Head of caudate nucleus (tissue), 42 donors: ENCODE measurements around the gene PPP3CB.
"Not testable (repeated sequence)": the region's sequence is repeated elsewhere in the genome, so short reads cannot be mapped to it uniquely, and the experiment has no call there.

ENCODE experiments used
- DNase-seq, 42 donors: peaks; one replicate each; pipeline versions ENCODE4 v3.0.0 to v3.0.0-alpha.2; 2020 to 2021; ENCODE audit warnings: mixed read lengths in 7 of 42
- intact Hi-C: fragments of 100-400 bp; cut with DNase I; formaldehyde crosslinking; loops from one replicate; pipeline ENCODE4 v1.15.0; 2022

Gene PPP3CB

DNA sequence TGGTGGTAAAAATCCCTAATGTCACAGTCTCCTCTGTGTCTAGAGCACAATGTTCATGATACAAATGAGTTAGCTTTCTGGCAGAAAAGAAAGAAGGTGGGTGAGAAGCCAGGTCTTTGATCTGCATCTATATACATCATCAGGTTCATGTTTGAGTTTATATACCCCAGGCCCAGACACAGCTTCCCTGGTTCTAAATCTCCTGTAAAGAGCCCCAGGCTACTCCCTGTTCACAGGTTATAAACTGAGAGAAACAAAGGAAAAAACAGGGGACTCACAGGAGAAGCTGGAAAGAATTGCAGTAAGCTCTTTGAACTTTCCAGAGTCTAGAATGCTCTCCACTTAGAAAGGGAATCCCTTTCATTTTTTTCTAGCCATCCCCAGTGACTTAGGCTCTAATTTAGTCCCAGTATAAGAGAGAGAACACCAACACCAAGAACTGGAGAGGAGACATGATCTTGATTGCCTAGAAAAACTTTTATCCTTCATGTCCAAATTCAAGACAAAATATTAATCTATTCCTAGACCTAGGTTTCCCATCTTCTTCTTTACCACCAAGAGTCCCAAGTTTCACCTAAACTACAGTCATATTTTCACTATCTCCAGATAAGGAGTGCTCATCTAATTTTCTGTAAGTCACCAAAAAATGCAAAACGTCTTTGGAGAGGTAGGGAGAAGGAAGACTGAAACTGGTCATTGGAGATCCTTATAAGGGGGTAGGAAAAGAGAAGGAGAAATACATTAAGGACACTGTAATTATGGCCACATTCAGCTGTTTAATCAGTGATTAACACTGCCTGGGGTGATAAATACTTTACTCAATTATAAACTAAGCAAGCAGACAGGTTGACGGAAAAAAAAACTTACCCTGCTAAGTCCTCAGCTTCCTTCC lies 62.9 kb downstream of the PPP3CB start:
- DNase-seq = no peak
- intact Hi-C loops = no loop called here

DNA sequence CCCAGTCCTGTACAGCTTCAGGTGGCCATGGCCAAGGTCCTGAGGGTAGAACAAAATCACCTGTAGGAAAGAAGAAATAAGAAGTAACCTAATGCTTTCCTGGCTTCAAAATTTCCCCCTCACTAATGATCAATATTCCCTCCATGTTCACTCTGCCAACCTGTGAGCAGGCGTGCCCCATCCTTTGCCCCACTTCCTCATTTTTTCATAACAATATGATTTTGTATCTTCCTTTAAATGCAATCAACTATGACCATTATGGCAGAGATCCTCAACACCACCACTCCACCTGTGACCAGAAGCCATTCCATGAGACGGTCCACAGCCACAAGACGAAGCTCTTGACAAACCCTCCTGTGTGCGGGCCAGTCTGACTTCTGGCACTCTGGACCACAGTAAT lies 69.5 kb downstream of the PPP3CB start:
- intact Hi-C loops = no loop called here

GRCh38 chr10:73424478-73424877 lies 71.3 kb downstream of the PPP3CB start:
- no peak for DNase-seq
- intact Hi-C loops = no loop called here

More for the DNA sequence above, 69.5 kb downstream of the PPP3CB start:
- DNase-seq = no peak

DNA sequence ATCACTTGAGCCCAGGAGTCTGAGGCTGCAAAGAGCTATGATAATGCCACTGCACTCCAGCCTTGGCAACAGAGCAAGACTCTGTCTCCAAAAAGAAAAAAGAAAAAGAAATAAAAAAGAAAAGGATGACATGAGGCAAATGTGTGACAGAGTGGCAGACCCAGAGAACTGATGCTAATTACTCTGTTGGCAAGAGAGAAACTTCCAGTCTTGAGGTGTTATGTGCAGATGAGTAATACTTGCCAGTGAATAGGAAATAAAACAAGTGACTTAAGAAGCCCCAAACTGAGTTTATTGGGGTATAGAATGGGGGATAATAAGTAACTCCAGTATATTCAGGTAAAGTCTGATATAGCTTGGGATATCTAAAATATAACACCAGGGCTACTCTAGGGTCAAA lies 72.5 kb downstream of the PPP3CB start:
- DNase-seq = no peak
- intact Hi-C loops = no loop called here

DNA sequence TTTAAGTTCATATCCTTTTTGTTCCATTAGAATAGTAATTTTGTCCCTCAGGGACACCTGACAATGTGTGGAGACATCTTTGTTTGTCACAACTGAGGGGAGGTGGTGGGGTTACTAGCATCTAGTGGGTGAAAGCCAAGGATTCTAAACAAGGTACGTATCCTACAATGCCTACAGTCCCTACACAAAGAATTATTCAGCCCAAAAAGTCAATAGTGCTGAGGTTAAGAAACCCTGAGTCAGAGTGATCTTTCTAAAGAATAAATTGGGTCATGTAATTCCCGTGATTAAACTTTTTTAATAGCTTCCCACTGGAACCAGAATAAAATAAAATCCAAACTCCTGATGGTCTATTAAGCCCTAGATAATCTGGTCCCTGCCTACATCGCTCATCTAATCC lies 79.3 kb downstream of the PPP3CB start:
- no peak for DNase-seq

DNA sequence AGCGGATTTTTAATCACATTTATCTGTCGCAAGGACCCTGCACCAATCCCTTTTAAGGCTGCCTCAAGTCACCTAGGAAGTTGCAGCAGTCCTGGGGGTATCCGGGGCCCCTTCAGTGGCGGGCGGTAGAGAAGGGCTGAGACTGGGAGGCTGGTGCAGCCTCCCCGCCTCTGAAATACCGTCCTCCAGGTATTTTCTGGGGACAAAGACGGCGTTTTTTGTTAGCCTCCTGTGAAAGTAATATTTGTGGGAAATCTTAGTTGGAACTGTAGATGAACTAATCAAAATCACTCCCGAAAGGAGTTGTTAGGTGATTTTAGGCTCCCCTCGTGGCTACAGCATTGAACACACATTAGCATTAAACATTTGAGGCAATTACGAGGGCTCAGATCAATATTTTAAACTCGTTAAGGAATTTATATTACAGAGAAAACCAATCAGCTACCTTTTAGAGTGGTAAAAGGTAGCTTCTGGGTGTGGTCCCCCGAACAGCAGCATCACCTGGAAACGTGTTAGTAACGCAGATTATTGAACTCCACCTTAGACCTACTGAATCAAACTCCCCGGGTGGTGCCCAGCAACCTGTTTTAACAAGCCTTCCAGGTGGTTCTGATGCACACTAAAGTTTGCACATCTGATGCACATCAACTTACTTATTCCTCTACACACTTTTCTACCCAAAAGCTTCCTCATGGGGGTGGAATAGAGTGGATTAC lies 81.4 kb downstream of the PPP3CB start:
- DNase-seq = peak in 1 of 42 donors; percentile 2
- intact Hi-C loops = no loop called here

More for the DNA sequence above, 79.3 kb downstream of the PPP3CB start:
- intact Hi-C loops = no loop called here

- intact Hi-C loops = no loop called here
- peak; percentile 86 to 97 (median 95) for DNase-seq
These were observed 82.1 kb downstream of the PPP3CB start, which contains the start of gene ANXA7 for GRCh38 chr10:73413528-73414229. ANXA7 (minus strand) TSS chr10:73414058; CDS start chr10:73400856, 13,202 bp downstream.

DNA sequence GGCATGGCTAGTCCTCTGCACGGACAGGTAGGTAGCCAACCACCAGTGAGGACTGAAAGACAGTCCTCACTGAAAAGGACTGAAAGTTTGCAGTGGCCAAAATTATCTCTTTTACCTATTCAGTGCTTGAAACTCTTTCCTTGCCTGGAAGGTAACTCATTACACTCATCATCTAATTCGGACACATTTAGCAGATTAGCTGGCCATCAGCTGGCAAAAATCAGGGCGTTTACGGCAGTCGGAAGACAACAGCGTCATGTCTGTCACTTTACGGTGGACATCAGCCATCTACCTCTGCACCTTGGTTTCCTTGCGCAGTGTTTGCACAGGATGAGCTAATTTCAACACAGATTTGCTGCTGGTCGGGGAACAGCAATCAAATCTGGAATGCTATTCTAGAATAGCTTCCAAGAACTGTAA lies 82.7 kb downstream of the PPP3CB start:
- peak in 12 of 42 donors; percentile 4 to 45 (median 19) for DNase-seq

DNA sequence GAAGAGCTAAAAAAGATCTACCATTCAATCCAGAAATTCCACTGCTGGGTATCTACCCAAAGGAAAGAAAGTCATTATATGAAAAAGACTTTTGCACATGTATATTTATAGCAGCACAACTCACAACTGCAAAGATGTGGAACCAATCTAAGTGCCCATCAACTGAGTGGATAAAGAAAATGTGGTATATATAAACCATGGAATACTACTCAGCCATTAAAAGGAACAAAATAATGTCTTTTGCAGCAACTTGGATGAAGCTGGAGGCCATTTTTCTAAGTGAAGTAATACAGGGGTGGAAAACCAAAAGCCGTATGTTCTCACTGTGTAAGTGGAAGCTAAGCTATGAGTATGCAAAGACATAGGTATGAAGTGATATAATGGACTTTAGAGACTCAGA lies 84.9 kb downstream of the PPP3CB start:
- DNase-seq = no peak
- intact Hi-C loops = no loop called here

More for the DNA sequence above, 82.7 kb downstream of the PPP3CB start:
- intact Hi-C loops = no loop called here

GRCh38 chr10:73408978-73409521 lies 86.8 kb downstream of the PPP3CB start:
- intact Hi-C loops = no loop called here

DNA sequence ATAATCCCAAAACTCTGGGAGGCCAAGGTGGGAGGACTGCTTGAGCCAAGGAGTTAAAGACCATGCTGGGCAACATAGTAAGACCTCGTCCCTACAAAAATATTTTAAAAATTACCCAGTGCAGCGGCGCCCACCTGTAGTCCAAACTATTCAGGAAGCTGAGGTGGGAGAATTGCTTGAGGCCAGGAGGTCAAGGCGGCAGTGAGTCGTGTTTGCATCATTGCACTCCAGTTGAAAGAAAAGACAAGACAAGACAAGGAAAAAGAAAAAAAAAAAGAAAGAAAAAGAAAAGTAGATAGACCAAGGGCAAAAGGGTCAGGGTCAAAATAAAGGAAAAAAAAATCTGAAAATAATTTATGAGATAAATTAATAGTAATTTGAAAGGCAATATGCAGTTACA lies 87.8 kb downstream of the PPP3CB start:
- DNase-seq = no peak
- intact Hi-C loops = no loop called here

More at GRCh38 chr10:73408978-73409521, 86.8 kb downstream of the PPP3CB start:
- DNase-seq = no peak

GRCh38 chr10:73407495-73407894 lies 88.3 kb downstream of the PPP3CB start:
- DNase-seq = no peak
- intact Hi-C loops = no loop called here

DNA sequence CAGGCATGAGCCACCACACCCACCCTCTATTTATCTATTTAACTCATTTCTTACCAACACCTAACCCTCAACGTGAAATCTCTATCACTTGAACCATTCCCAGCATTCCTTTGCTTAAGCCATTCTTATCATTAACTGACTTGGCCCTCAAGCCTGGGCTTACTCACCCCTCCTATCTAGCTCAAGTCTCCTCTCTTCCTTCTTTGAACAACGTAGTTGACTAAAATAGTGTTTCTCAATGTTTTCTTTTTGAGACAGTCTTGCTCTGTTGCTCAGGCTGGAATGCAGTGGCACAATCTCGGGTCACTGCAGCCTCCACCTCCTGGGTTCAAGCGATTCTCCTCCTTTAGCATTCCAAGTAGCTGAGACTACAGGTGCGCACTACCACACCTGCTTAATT lies 89.0 kb downstream of the PPP3CB start:
- DNase-seq = no peak
- intact Hi-C loops = no loop called here

- no peak for DNase-seq
- intact Hi-C loops = no loop called here
These were observed 90.3 kb downstream of the PPP3CB start for GRCh38 chr10:73405556-73405955.

DNA sequence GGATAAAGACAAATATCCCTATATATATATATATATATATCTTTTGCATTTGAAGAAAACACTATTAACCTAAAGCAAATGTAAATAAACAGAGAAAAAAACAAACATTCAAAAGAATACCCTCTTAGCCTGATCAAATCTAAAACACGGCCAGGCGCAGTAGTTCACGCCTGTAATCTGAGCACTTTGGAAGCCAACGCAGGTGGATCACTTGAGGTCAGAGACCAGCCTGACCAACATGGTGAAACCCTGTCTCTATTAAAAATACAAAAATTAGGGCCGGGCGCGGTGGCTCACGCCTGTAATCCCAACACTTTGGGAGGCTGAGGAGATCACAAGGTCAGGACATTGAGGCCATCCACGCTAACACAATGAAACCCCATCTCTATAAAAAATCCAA lies 91.1 kb downstream of the PPP3CB start:
- intact Hi-C loops = no loop called here
- DNase-seq = no peak

GRCh38 chr10:73401636-73402035 lies 94.2 kb downstream of the PPP3CB start:
- no peak for DNase-seq
- intact Hi-C loops = no loop called here

DNA sequence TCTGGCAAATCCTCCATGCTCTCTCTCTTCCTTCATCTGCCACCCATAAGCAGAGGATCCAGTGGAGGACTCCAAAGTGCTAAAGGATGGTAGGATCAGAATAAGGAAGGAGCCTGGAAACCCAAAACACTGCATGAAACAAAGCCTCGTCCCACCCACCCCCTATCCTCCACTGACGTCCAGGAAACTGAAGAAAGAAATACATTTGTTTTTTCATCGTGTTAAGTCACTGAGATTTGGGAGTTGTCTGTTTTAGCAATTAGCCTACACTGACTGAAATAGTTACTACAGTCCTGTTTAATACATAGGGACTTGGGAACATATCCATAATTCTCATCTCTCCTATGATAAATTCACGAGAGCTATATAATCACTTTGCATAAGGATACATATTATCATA lies 96.8 kb downstream of the PPP3CB start:
- no peak for DNase-seq
- intact Hi-C loops = no loop called here

GRCh38 chr10:73398024-73398423 lies 97.8 kb downstream of the PPP3CB start:
- intact Hi-C loops = no loop called here
- DNase-seq = no peak

DNA sequence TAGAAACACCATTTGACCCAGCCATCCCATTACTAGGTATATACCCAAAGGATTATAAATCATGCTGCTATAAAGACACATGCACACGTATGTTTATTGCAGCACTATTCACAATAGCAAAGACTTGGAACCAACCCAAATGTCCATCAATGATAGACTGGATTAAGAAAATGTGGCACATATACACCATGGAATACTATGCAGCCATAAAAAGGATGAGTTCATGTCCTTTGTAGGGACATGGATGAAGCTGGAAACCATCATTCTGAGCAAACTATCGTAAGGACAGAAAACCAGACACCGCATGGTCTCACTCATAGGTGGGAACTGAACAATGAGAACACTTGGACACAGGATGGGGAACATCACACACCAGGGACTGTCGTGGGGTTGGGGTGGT lies 101.5 kb downstream of the PPP3CB start:
- DNase-seq, intact Hi-C loops: not testable (repeated sequence)
